ENCODE results near the gene PHF19. TPM values are rescaled to one million over a fixed set of nuclear protein-coding genes. Genes with fewer than 3 reads are reported as not detected.
A peak's percentile ranks its signal among the peaks of the same experiment; 100 is the strongest.

The PHF19 gene
- total RNA-seq: 10 to 100 TPM; 59.2 to 75.1 (median 64.8) TPM

GRCh38 chr9:120876842-120877240 lies at the start of gene PHF19:
Gene PHF19 (minus strand): TSS chr9:120877188. CDS start chr9:120874741, 2,447 bp downstream.
- DNase-seq (no peak), ATAC-seq (peak; percentile 34 to 38)
- peaks cover 80% of the 10 kb centered on the region for H3K4me1 Mint-ChIP-seq (ENCODE audit: low read depth)
- H3K27me3 Mint-ChIP-seq (ENCODE audit: low read depth): no peaks in the 10 kb centered on the region
- H3K36me3 Mint-ChIP-seq (ENCODE audit: insufficient read depth): peaks cover 22% of the 10 kb centered on the region
- H3K4me3 Mint-ChIP-seq: peak within 1 kb of the TSS; percentile 94
- no peaks in the 10 kb centered on the region for H3K9me3 Mint-ChIP-seq

DNA sequence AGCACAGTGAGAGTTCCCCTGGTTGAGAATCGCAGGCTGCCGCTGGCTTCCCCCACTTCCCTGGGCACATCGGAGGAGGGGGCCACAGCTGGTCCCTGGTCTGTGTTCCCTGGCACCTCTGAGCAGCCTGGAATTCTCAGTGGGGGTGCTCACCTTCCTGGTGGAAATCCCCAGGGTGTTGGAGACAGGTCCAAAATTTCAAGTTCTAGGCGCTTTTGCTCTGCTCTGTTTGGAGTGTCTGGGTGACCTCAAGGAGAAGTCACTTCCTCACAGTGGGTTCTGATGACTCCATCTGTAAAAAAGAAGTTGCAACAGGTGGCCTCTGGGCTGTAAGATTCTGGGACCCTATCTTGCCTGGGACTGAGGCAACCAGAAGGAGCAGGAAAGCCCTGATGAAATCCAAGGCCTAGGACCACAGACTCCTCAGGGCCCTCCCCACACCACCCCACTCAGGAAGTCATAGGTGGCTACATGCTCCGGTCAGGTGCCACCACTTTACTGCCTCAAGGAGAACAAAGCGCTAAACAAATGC lies 49.5 kb upstream of the PHF19 start, which contains the start of gene TRAF1:
TRAF1 (minus strand) TSS at position 400 of the 532 bp plus-strand sequence. CDS start 721 bp downstream, outside the sequence.
- DNase-seq: no peak
- H3K36me3 Mint-ChIP-seq (ENCODE audit: insufficient read depth): peaks cover 42% of the 10 kb centered on the region
- H3K27me3 Mint-ChIP-seq (ENCODE audit: low read depth): no peaks in the 10 kb centered on the region
- H3K4me1 Mint-ChIP-seq (ENCODE audit: low read depth): peaks cover 72% of the 10 kb centered on the region
- peak within 1 kb of the TSS; percentile 93 for H3K4me3 Mint-ChIP-seq
- peak; percentile 15 to 27 for ATAC-seq
- H3K9me3 Mint-ChIP-seq: no peaks in the 10 kb centered on the region

GRCh38 chr9:120925535-120926396 lies 48.8 kb upstream of the PHF19 start:
- ATAC-seq (peak; percentile 70 to 72), DNase-seq (peak; percentile 84)
- H3K9me3 Mint-ChIP-seq: no peaks in the 10 kb centered on the region
- peaks cover 45% of the 10 kb centered on the region for H3K36me3 Mint-ChIP-seq (ENCODE audit: insufficient read depth)
- H3K4me1 Mint-ChIP-seq (ENCODE audit: low read depth): peaks cover 71% of the 10 kb centered on the region
- H3K27me3 Mint-ChIP-seq (ENCODE audit: low read depth): no peaks in the 10 kb centered on the region
- H3K4me3 Mint-ChIP-seq: peak overlapping the region; percentile 93

DNA sequence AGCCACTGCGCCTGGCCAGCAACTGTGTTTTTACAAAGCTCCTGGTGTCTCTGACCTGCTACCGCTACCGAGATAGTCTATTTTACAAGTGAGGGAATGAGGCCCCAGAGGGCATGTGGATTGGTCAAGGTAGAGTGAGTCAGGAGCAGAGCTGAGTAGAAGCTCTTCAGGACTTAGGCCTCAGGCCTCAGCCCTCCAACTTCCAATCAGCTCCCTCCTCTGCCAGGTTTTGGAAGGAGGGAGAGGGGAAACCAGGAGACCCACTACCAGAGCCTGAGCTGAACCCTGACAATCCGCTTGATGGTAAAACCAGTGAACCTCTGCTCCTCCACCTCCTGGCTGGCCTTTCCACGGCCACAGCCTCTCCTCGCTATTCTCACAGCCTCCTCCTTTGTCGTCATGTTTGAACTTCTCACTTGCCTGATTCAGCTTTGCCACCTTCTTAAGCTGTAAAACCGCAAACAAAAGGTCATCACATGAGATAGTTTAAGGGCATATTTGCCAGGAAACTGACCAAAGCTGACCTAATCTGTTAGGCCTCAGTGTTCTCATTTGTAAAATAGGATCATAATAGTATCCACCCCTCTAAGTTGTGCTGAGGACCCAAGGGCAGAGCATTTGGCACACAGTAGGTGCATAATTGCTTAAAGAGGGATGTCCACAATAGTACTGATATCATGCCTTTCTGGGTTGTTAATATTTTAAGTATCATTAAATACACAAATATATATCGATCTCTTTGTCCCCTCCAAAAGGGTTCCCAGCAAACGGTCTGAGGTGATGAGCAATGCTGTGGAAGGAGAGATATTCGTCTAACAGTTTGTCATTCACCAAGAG lies 47.9 kb upstream of the PHF19 start:
- H3K36me3 Mint-ChIP-seq (ENCODE audit: insufficient read depth): peaks cover 54% of the 10 kb centered on the region
- peak overlapping the region; percentile 93 for H3K4me3 Mint-ChIP-seq
- H3K27me3 Mint-ChIP-seq (ENCODE audit: low read depth): no peaks in the 10 kb centered on the region
- H3K9me3 Mint-ChIP-seq: no peaks in the 10 kb centered on the region
- H3K4me1 Mint-ChIP-seq (ENCODE audit: low read depth): peaks cover 72% of the 10 kb centered on the region
- DNase-seq (peak; percentile 40), ATAC-seq (peak in 1 of 2 donors; percentile 6)

- ATAC-seq: no peak
- Mint-ChIP-seq H3K9me3 (no peaks in the 10 kb centered on the region), H3K27me3 (ENCODE audit: low read depth) (no peaks in the 10 kb centered on the region), H3K4me3 (peak overlapping the region; percentile 93), H3K36me3 (ENCODE audit: insufficient read depth) (peaks cover 61% of the 10 kb centered on the region), H3K4me1 (ENCODE audit: low read depth) (peaks cover 75% of the 10 kb centered on the region)
- DNase-seq: no peak
These were observed 46.8 kb upstream of the PHF19 start for GRCh38 chr9:120923620-120924328.

DNA sequence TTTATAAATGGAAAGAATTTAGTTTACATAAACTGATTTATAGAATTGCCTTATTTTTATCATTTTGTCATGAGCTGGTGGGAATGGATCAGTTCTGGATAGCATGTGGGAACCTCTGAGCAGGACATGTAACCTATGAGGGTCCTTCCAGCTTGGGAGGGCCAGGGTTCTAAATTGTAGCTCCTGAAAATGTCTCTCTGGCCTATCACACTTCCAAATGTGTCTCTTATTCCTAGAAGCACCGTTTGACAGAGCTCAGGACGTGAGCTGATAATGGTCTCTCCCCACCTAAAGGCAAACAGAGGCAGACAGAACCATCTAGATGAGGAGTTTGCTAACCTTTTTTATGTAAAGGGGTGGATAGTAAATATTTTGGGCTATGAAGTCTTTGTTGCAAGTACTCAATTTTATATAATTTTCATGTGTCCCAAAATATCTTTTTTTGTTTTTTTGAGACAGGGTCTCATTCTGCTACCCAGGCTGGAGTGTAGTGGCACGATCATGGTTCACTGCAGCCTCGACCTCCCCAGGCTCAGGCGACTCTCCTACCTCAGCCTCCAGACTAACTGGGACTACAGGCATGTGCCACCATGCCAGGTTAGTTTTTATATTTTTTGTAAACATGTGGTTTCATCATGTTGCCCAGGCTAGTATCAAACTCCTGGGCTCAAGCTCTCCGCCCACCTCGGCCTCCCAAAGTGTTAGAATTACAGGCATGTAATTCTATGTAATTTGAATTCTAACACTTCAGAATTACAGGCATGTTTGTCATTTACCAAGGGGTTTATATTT lies 45.6 kb upstream of the PHF19 start:
- no peak for ATAC-seq
- Mint-ChIP-seq H3K27me3 (ENCODE audit: low read depth) (no peaks in the 10 kb centered on the region), H3K4me1 (ENCODE audit: low read depth) (peaks cover 75% of the 10 kb centered on the region), H3K9me3 (no peaks in the 10 kb centered on the region), H3K4me3 (peak overlapping the region; percentile 93), H3K36me3 (ENCODE audit: insufficient read depth) (peaks cover 68% of the 10 kb centered on the region)
- peak; percentile 8 for DNase-seq

DNA sequence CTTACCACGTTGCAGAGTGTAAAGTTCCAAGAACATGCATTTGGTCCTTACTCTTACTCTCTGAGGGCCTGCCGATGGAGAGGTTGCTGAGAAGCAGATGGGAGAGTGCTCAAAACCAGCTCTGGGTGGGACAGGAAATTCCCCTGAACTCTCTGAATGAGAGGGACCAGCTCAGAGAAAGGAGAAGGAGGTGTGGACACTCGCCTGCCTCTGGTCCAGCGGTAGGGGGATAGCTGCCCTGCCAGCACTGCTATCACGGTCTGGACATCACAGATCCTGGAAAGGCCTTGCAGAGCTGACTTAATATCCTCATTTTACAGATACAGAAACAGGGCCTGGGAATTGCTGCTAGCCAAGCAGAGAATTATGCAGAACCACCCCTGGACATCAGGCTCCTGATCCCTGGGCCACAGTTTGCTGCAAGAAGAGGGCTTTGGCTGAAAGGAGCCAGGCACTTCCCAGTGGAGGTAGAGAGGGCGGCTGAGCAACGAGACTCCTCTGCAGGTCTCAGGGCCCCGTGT lies 44.7 kb upstream of the PHF19 start:
- peaks cover 75% of the 10 kb centered on the region for H3K4me1 Mint-ChIP-seq (ENCODE audit: low read depth)
- H3K9me3 Mint-ChIP-seq: no peaks in the 10 kb centered on the region
- H3K4me3 Mint-ChIP-seq: peak overlapping the region; percentile 93
- peak; percentile 29 for DNase-seq
- H3K27me3 Mint-ChIP-seq (ENCODE audit: low read depth): no peaks in the 10 kb centered on the region
- H3K36me3 Mint-ChIP-seq (ENCODE audit: insufficient read depth): peaks cover 76% of the 10 kb centered on the region
- no peak for ATAC-seq

DNA sequence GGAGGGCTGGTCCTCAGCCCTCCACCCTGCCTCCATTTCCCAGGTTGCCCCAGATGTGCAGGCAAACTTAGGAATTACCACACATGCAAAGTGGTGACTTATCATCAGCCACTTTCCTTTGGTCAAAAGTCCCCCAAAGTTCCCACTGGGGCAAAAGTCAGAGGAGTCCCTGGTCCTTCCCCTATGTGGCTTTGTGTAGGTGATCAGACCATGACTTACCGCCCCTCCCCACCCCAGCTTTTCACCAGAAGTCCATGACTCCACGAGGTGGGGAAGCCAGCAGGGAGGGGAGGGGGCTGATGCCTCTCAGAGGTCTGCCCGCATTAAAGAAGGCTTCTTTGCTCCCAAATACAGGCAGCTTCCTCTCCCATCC lies 43.8 kb upstream of the PHF19 start:
- Mint-ChIP-seq H3K27me3 (ENCODE audit: low read depth) (no peaks in the 10 kb centered on the region), H3K36me3 (ENCODE audit: insufficient read depth) (peaks cover 81% of the 10 kb centered on the region), H3K4me1 (ENCODE audit: low read depth) (peaks cover 75% of the 10 kb centered on the region), H3K4me3 (peak overlapping the region; percentile 93), H3K9me3 (no peaks in the 10 kb centered on the region)
- ATAC-seq (peak; percentile 17 to 29), DNase-seq (peak; percentile 49)

DNA sequence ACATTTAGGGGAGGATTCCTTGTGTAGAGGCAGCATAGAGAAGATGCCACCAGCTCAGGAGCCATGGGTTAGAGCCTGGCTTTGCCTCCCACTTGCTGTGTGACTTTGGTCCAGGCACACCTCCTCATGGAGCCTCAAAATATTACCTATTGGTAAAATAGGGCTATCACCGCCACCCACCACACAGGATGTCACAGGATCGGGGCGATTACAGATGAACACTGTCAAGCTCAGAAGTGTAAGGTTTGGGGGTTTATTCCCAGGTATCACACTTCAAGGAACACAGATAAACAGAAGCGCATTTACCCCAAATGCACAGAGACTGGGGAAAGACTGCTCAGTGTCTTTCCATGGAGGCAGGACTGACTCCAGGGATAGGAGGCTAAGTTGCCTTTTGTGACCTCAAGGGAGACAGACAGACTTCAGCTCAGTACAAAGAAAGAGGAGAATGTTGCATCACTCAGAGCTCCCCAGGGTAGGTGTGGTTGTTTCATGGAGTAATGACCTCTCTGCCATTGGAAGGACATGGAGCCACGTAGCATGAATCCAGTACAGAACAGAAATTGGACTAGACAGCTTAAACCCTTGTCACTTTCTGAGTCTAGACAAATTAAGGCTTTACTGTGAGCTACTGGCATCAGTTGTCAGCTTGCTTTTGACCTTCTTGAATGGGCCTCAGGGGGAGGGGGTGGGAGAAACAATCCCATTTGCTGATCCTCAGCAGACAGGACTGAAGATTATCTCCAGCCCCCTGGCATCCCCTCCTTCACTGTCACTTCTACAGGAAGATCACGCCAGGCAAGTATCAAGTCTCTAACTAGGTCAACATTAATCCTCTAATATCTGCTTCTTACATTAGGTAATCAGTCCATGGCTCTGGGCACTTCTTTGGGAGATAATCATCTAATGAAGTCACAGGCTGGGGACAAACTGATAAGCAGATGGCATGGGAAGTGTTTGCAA lies 43.1 kb upstream of the PHF19 start:
- H3K27me3 Mint-ChIP-seq (ENCODE audit: low read depth): no peaks in the 10 kb centered on the region
- H3K4me3 Mint-ChIP-seq: peak overlapping the region; percentile 93
- ATAC-seq (no peak), DNase-seq (peak; percentile 17)
- no peaks in the 10 kb centered on the region for H3K9me3 Mint-ChIP-seq
- H3K36me3 Mint-ChIP-seq (ENCODE audit: insufficient read depth): peaks cover 79% of the 10 kb centered on the region
- peaks cover 76% of the 10 kb centered on the region for H3K4me1 Mint-ChIP-seq (ENCODE audit: low read depth)

DNA sequence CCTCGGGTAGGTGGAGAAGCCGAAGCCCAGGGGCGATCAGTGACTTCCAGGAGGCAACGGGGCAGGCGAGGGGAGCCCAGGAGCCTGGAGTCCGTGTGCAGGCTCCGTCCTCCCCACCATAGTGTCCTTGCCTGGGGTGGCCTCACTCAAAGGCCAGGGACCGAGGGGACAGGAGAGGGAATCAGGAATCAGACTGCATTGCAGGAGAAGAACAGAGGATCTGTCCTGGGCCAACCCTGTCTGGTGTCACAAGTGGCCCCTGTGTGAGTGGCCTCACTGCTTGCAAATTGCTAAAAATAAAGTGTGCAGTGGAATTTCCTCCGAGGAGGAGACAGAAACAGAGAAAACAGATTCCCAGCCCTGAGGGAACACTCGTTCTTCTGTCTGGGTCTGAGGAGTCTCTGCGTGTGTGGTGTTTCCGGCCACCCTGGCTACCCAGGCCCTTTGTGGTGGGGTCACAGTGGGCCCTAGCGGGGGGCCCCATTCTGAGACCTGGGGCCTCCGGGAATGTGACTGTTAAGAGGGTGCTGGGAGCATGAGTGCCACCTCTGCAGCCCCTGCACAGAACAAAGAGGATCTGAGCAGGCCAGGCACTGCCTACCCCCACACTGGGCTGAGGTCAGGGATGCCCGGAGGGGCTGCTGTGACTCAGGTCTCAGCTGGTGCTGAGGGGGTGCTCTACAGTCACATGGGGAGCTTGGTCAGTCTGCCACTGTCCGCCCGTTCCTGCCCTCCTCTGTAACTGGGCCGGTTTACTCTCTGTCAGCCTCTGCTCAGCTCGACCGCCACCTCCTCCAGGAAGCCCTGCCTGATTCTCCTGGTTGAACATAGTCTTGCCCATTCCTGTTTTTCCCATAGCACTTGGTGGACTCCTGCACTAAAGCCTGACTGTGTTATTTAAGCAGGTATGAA lies 42.2 kb upstream of the PHF19 start:
- H3K36me3 Mint-ChIP-seq (ENCODE audit: insufficient read depth): peaks cover 78% of the 10 kb centered on the region
- ATAC-seq (no peak), DNase-seq (peak; percentile 27)
- H3K9me3 Mint-ChIP-seq: no peaks in the 10 kb centered on the region
- no peaks in the 10 kb centered on the region for H3K27me3 Mint-ChIP-seq (ENCODE audit: low read depth)
- H3K4me1 Mint-ChIP-seq (ENCODE audit: low read depth): peaks cover 82% of the 10 kb centered on the region
- peak overlapping the region; percentile 93 for H3K4me3 Mint-ChIP-seq

DNA sequence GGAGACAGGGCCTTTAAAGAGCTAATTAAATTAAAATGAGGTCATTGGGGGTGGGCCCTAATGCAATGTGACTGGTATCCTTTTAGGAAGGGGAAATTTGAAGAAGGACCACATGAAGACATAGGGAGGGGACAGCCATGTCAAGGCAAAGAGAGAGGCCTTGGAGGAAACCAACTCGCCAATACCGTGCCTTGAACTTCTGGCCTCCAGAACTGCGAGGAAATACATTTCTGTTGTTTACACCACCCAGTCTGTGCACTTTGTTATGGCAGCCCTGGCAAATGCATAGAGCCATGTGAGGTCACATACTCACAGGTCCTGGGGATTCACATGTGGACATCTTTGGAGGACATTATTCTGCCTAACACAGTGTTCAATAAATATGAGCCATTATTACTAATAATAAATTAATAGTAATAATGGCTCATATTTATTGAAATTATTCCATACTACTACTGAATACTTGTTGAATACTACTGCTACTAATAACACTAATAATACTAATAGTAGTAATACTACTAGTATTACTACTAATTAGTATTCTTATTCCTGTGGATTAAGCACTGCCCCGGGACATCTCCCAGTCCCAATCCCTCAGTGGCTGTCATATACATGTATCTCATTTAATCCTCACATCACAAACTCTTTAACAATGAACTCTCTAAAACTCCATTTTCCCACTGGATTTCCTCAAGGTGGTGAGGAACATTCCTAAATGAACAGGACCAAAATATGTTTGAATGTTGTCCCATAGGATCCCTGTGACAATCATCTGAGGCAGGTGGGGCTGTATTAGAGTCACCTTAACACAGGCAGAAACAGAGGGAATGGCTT lies 41.2 kb upstream of the PHF19 start:
- DNase-seq (peak; percentile 4), ATAC-seq (no peak)
- H3K36me3 Mint-ChIP-seq (ENCODE audit: insufficient read depth): peaks cover 77% of the 10 kb centered on the region
- peak overlapping the region; percentile 93 for H3K4me3 Mint-ChIP-seq
- no peaks in the 10 kb centered on the region for H3K27me3 Mint-ChIP-seq (ENCODE audit: low read depth)
- H3K4me1 Mint-ChIP-seq (ENCODE audit: low read depth): peaks cover 82% of the 10 kb centered on the region
- H3K9me3 Mint-ChIP-seq: no peaks in the 10 kb centered on the region

Data from activated T-cell treated with anti-CD3 and anti-CD28 coated beads, Interleukin-2, amount 50 U/mL, for 4 hours (primary cell).